HK-2 (cell line): ENCODE data around the gene GBX1.

Experiments used
- DNase-seq: peaks from one replicate; pipeline ENCODE4 v3.0.0-alpha.2; 2018; ENCODE audit not compliant: unreplicated experiment

GBX1 gene

GRCh38 chr7:151128144-151128543 lies 39.4 kb downstream of the GBX1 start:
- DNase-seq = no peak

DNA sequence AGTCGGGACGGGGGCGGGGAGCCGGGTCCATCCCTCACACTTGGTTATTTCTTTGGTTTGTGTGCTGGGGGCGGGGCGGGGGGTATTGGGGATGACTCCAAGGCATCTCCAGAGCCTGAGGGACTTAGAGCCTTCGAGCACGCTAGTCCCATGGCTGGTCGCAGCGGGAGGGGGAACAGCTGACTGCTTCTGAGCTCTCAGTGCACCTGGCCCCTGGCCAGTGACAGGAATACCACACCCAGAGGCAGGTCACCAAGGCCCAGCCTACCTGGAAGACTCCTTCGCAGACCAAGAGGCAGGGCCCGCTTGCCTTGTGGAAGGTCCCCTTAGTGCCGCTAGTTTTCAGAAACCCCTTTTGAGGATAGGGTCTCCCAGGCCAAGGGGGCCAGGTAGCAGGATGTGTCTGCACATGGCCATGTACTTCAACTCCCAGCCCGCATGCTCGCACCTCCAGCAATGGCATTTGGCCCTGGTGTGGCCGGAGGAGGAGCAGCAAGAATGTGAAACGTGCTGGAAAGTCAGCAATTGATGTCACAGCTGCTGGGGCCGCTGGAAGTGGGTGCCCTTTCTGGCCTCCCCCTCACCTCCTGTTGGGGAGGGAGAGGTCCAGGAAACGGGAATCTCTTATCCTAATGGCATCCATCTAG lies 40.9 kb downstream of the GBX1 start:
- DNase-seq = no peak

DNA sequence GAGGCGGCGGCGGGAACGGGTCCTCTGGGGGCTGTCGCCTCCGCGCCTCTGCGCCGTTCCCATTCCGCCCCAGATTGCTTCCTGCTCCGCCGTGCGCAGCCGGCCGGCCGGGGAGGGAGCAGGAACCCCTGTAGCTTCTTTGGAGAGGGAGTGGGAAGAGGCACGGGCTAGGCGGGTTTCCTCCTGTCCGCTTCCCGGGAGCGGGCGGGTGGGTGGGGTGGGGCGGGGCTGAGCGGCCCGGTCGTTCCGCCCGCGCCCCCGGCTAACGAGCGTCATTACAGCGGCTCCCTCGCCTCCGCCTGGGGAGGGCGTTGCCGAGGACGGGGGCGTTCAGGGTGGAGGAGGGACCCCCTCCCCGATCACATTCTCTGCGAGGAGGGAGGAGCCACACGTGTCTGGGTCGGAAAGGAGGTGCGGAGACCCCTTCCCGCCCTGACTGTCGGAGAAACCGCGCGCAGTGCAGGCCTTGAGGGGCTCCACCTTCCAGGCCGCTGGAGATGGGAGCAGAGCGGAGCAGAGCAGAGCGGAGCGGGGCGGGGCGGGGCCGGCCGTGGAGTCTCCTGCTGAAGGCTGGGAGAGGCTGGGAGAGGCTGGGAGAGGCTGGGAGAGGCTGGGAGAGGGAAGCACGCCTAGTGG lies 41.5 kb downstream of the GBX1 start:
- no peak for DNase-seq

- DNase-seq = no peak
Observed at GRCh38 chr7:151125470-151125845, 42.0 kb downstream of the GBX1 start.

- no peak for DNase-seq
Observed at GRCh38 chr7:151124899-151125399, 42.5 kb downstream of the GBX1 start.

- no peak for DNase-seq
Observed at GRCh38 chr7:151124481-151124880, 43.0 kb downstream of the GBX1 start.

DNA sequence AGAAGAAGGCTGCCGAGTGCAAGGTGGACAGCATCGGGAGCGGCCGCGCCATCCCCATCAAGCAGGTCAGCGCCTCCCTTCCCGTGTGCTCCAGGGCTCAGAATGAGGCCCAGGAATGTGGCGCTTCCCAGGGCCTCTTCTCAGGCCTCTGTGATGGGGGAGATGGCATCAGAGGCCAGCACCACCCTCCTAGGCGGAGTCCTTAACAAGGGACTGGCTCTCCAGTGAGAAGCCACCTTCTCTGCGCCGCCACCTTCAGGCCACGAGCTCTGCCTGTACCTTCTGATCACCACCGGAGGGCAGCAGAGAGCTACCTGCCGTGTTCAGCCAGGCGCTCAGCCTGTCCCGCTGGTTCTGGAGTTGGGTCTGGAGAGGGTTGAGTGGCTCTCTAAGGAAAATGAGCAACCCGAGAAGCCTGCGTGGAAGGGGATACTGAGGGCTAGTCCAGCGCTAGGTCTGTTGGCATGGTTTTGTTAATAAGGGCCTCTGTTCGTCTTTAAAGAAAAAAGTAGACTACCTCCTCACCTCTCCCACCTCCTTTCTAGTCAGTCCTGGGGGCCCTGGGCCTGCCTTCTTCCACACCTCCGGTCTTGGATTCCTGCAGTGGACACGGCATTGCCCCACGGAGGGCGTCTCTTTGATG lies 43.6 kb downstream of the GBX1 start:
- DNase-seq = peak; percentile 91

GRCh38 chr7:151123158-151123821 lies 44.2 kb downstream of the GBX1 start:
- DNase-seq = no peak

DNA sequence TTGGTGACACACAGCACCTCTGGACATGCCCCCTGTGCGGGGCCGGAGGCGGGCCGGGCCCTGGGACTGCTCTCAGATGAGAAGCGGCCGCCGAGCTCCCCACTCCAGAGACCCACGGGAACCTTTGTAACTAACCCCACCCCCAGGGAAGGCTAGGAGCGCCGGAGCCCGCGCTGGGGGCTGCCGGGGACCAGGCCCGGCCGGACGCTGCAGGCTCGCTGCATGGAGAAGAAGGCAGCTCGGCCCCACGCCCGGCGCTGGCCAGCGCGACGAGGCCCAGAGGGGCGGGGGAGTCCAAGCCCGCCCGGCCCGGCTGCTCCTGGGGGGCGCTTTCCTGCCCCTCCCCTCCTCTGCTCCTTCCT lies 44.7 kb downstream of the GBX1 start:
- no peak for DNase-seq

GRCh38 chr7:151122276-151122675 lies 45.2 kb downstream of the GBX1 start:
- no peak for DNase-seq

DNA sequence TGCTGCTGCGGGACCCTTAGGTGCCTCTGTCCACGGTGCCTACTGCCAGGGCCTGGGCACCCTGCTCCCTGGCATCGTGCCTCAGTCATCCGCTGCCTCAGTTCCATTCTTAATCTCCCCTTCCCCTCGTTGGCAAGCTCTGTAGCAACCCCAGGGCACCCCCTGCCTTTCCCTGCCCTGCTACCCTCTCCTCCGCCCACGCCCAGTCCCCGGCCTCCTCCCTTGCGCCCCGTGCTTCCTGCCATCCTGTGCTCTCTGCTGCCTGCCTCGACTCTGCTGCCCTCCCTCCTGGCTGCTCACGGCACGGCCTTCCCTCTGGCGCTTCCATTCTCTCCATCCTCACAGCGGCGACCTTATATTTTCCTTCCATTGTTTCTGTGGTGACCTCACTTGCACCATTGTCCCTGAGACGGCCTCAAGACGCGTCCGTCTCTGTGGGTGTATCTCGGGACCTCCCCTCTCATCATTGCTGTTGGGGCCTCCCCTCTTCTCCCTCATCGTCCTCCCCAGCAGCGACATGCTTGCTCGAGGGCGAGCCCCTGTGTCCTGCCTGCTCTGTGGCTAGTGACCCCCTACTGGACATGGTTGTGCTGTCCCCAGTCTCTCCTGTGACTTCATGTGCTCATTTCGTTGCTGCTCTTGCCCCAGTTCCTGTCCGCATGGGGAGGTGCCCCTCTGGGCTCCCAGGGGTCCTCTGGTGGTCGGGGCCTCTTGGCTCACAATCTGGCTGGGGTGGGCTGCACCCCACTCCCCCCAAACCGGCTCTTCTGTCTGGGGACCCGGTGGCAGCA lies 45.9 kb downstream of the GBX1 start:
- no peak for DNase-seq

GRCh38 chr7:151120896-151121295 lies 46.6 kb downstream of the GBX1 start:
- no peak for DNase-seq

DNA sequence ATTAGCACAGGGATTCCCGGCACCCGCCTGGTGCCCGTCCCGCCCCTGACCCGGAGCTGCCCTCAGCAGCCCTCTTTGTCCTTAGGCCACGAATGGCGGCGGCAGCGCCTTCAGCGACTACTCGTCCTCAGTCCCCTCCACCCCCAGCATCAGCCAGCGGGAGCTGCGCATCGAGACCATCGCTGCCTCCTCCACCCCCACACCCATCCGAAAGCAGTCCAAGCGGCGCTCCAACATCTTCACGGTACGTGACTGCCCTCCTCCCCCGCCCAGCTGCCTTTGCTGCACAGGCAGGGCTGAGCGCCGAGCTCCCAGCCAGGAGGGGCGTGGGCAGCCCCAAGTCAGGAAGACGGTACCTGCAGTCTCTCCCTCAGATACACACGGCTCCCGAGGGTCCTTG lies 47.6 kb downstream of the GBX1 start:
- no peak for DNase-seq

GRCh38 chr7:151119055-151119415 lies 48.5 kb downstream of the GBX1 start:
- DNase-seq = no peak

DNA sequence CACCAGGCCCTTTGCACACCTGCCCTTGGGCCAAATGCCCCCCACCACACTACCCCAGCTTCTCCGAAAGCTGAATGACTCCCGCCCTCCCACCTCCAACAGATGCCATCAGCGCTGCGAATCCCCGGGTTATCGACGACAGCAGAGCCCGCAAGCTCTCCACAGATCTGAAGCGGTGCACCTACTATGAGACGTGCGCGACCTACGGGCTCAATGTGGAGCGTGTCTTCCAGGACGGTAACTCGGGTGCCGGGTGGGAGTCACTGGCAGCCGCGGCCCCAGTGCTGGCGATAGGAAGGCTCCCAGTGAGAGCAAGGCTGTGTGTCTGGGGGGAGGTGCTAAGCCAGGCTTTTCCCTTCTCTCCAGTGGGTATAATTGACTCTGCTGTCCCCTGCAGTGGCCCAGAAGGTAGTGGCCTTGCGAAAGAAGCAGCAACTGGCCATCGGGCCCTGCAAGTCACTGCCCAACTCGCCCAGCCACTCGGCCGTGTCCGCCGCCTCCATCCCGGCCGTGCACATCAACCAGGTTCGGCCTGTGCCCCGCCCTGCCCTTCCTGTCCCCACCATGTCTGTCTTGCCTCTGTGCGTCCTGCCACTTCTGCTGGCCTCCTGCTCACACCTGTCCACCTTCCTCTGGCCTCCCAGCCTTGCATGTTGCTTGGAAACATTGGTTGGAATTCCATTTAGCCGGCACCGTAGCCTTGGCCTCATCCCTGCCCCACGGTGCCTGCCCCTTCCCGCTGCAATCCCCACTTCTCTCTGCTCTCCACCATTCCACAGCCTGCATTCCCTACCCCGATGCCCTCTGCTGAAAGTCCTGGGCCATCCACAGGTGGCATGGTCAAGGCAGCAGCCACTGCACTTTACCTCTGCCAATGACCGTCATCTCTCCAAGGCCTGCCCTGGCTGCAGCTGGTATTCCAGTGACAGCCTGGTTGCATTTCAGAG lies 49.1 kb downstream of the GBX1 start:
- DNase-seq = no peak

DNA sequence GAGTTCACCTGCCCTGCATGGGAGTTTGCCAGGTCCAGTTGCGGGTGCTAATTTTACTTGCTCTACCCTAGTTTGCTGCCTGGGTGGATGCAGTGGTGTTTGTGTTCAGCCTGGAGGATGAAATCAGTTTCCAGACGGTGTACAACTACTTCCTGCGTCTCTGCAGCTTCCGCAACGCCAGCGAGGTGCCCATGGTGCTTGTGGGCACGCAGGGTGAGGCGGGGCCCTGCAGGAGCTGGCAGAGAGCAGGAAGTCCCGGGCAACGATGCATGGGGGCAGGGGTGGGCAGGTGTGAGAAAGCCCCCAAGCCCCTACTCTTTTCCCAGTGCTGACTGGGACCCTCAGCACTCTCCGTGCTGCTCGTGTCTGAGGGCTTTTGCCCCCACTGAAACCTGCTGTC lies 49.9 kb downstream of the GBX1 start:
- DNase-seq = no peak

DNA sequence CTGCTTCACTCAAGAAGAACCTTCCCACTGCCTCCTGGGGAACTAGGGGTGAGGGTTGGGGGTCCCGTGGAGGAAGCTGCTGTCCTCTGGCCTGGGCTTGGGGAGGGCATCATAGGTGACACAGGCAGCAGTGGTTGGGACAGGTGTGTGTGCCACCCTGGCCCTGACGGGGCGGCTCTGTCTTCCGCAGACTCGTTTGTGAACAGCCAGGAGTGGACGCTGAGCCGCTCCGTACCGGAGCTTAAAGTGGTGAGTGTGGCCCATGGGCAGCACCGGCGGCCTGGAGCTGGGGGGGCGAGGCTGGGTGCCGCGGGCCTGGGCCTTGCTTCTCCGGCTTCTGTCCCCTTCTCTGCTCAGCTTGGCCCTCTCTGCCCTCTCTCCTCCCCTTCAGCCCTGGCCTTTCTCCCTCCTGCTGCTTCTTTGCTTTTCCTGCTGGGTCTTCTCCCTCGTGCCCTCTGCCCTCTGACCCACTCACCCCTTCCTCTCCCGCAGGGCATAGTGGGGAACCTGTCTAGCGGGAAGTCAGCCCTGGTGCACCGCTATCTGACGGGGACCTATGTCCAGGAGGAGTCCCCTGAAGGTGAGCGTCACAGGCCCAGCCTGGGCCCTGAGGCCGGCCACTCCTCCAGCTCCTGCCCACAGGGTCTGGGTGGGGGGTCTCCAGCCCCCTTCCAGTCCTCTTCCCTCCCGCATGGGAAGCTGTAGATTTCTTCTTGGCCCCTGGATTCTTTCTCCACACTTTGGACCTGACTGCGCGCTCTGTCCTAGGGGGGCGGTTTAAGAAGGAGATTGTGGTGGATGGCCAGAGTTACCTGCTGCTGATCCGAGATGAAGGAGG lies 50.7 kb downstream of the GBX1 start:
- DNase-seq = no peak

GRCh38 chr7:151115836-151116418 lies 51.6 kb downstream of the GBX1 start:
- DNase-seq = no peak

DNA sequence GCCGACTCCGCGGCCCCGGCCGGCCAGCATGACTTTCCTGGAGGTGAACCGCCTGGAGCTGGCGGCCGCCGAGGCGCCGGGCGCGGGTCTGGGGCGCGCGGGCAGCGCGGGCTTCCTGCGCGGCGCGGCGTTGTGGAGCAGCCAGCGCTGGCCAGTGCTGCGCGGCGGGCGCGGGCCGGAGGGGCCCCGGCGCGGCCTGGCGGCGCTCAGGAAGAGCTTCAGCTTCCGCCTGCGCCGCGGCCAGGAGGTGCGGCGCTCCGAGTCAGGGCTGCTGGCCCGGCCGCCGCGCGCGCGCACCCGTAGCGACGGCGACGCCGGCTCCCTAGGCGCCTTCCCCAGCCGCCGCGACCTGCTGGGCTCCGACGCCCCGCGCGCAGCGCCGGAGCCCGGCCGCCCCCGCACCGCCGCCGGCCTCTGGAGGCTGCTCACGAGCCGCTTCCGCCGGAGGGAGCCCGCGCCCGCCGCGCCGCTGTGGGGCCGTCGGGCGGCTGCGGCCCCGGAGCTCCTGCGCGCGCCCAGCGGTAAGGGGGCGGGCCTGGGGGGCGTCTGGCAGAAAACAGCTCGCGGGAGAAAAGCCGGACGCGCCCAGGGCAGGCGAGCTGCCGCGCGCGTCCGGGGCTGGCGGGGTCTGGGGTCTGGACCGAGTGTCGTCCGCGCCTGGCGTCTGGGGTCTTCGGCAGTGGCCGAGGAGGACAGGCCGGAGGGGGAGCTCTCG lies 52.2 kb downstream of the GBX1 start:
- no peak for DNase-seq
